PFSK-1 (cell line): ENCODE results near the gene HOXB3.

ENCODE experiments used
- FOXP2 ChIP-seq: optimal IDR thresholded peaks from 2 replicates; pipeline ENCODE3; 2011; ENCODE audit warnings: borderline replicate concordance, control low read depth, inconsistent platforms; ENCODE audit not compliant: insufficient read depth; ENCODE audit errors: extremely low read length, extremely low read depth
- POLR2AphosphoS5 ChIP-seq: IDR thresholded peaks from 2 replicates; pipeline ENCODE4 v1.6.1; 2012; ENCODE audit warnings: low read depth, mild to moderate bottlenecking, control low read depth, low read length, moderate library complexity
- REST ChIP-seq, 2 experiments: IDR thresholded peaks; 2 replicates each; pipeline versions ENCODE4 v1.6.1 to v1.8.0; 2011 to 2012; ENCODE audit warnings: low read depth in 2 of 2, low read length in 2 of 2, control low read depth in 1 of 2, inconsistent platforms in 1 of 2, mild to moderate bottlenecking in 1 of 2, moderate library complexity in 1 of 2; ENCODE audit not compliant: insufficient read depth in 1 of 2
- SIN3A ChIP-seq: IDR thresholded peaks from 2 replicates; pipeline ENCODE4 v1.6.1; 2012; ENCODE audit warnings: mild to moderate bottlenecking, low read length, moderate library complexity, borderline replicate concordance; ENCODE audit not compliant: insufficient read depth
- TAF1 ChIP-seq: IDR thresholded peaks from 2 replicates; pipeline ENCODE4 v1.6.1; 2012; ENCODE audit warnings: low read length, control low read depth, borderline replicate concordance; ENCODE audit not compliant: insufficient read depth

Gene HOXB3

GRCh38 chr17:48624118-48624517, 34.1 kb upstream of the HOXB3 start:
- TF ChIP-seq POLR2AphosphoS5: no peak
- no peak for TF ChIP-seq REST (IDR thresholded peaks at IDR 0.05; ENCODE audit: insufficient read depth in 1 of 2, low read depth in 2 of 2, low read length in 2 of 2)
- TF ChIP-seq TAF1: no peak
- TF ChIP-seq FOXP2: no peak
- TF ChIP-seq SIN3A: no peak

- TF ChIP-seq POLR2AphosphoS5: no peak
- TF ChIP-seq FOXP2: no peak
Measured at GRCh38 chr17:48623583-48623982, 33.5 kb upstream of the HOXB3 start.

GRCh38 chr17:48622857-48623256, 32.8 kb upstream of the HOXB3 start:
- TF ChIP-seq TAF1: no peak

- TF ChIP-seq SIN3A (no peak), POLR2AphosphoS5 (no peak), REST (IDR thresholded peaks at IDR 0.05; ENCODE audit: insufficient read depth in 1 of 2, low read depth in 2 of 2, low read length in 2 of 2) (no peak), FOXP2 (no peak), TAF1 (no peak)
Measured at GRCh38 chr17:48621410-48622392, 31.7 kb upstream of the HOXB3 start.

GRCh38 chr17:48620461-48621139, 30.6 kb upstream of the HOXB3 start:
- TF ChIP-seq REST (IDR thresholded peaks at IDR 0.05; ENCODE audit: insufficient read depth in 1 of 2, low read depth in 2 of 2, low read length in 2 of 2): no peak
- no peak for TF ChIP-seq TAF1
- no peak for TF ChIP-seq POLR2AphosphoS5
- TF ChIP-seq FOXP2: no peak

- TF ChIP-seq FOXP2 (no peak), SIN3A (no peak), TAF1 (no peak), REST (IDR thresholded peaks at IDR 0.05; ENCODE audit: insufficient read depth in 1 of 2, low read depth in 2 of 2, low read length in 2 of 2) (no peak), POLR2AphosphoS5 (no peak)
Measured at GRCh38 chr17:48619826-48620449, 29.9 kb upstream of the HOXB3 start.
